Renal pelvis (tissue), 4 donors: ENCODE results near the gene LMBRD1. TPM values are rescaled to one million over a fixed set of nuclear protein-coding genes. Genes with fewer than 3 reads are reported as not detected.
A peak's percentile ranks its signal among the peaks of the same experiment; 100 is the strongest.
"Not testable (repeated sequence)": the region's sequence is repeated elsewhere in the genome, so short reads cannot be mapped to it uniquely, and the experiment has no call there.

Source experiments
- DNase-seq: peaks from one replicate; pipeline ENCODE4 v3.0.0-alpha.2; 2013
- polyA plus RNA-seq, 3 donors: library from polyadenylated mRNA; unstranded; fragments of 120-200 nt; gene quantifications; one replicate each; pipeline ENCODE4 v1.2.1, GENCODE V29; 2013; ENCODE audit not compliant: insufficient read length in 3 of 3

Gene LMBRD1
- polyA plus RNA-seq, 3 donors = 118 to 129 (median 118) TPM

GRCh38 chr6:69812746-69813427, 16.1 kb upstream of the LMBRD1 start:
- DNase-seq = no peak

GRCh38 chr6:69802995-69803394, 6.2 kb upstream of the LMBRD1 start:
- no peak for DNase-seq

- no peak for DNase-seq
These were observed 4.9 kb upstream of the LMBRD1 start for GRCh38 chr6:69801711-69802110.

GRCh38 chr6:69801225-69801624, 4.4 kb upstream of the LMBRD1 start:
- DNase-seq = no peak

GRCh38 chr6:69798796-69799195, 2.0 kb upstream of the LMBRD1 start:
- not testable (repeated sequence) for DNase-seq

GRCh38 chr6:69796073-69796641, 653 bp downstream of the LMBRD1 start:
- peak; percentile 59 for DNase-seq

- no peak for DNase-seq
These were observed 1.2 kb downstream of the LMBRD1 start for GRCh38 chr6:69795469-69796072.

- DNase-seq = no peak
These were observed 4.5 kb downstream of the LMBRD1 start for GRCh38 chr6:69792292-69792691.

GRCh38 chr6:69791065-69791471, 5.7 kb downstream of the LMBRD1 start:
- no peak for DNase-seq

- DNase-seq = no peak
These were observed 6.2 kb downstream of the LMBRD1 start for GRCh38 chr6:69790629-69791028.

- DNase-seq = no peak
These were observed 7.2 kb downstream of the LMBRD1 start for GRCh38 chr6:69789578-69789977.

GRCh38 chr6:69787436-69787835, 9.4 kb downstream of the LMBRD1 start:
- not testable (repeated sequence) for DNase-seq

- DNase-seq = no peak
These were observed 11.1 kb downstream of the LMBRD1 start for GRCh38 chr6:69785697-69786096.

GRCh38 chr6:69784595-69785377, 12.0 kb downstream of the LMBRD1 start:
- no peak for DNase-seq

- no peak for DNase-seq
These were observed 13.7 kb downstream of the LMBRD1 start for GRCh38 chr6:69783108-69783507.

- no peak for DNase-seq
These were observed 16.1 kb downstream of the LMBRD1 start for GRCh38 chr6:69780585-69781178.

GRCh38 chr6:69775941-69776340, 20.9 kb downstream of the LMBRD1 start:
- no peak for DNase-seq

GRCh38 chr6:69775585-69775849, 21.3 kb downstream of the LMBRD1 start:
- no peak for DNase-seq

- DNase-seq = no peak
These were observed 21.8 kb downstream of the LMBRD1 start for GRCh38 chr6:69774740-69775584.

- DNase-seq = no peak
These were observed 25.5 kb downstream of the LMBRD1 start for GRCh38 chr6:69771158-69771906.

- no peak for DNase-seq
These were observed 28.1 kb downstream of the LMBRD1 start for GRCh38 chr6:69768664-69769063.
